NT2/D1 (cell line): ENCODE results near the gene ALG1.
"Not testable (repeated sequence)": the region's sequence is repeated elsewhere in the genome, so short reads cannot be mapped to it uniquely, and the experiment has no call there.

ENCODE experiments used
- DNase-seq: peaks from one replicate; pipeline ENCODE4 v3.0.0-alpha.2; 2011; ENCODE audit warnings: low read depth, low spot score
- H3K27me3 ChIP-seq: 2 replicates; pipeline ENCODE4 v1.6.0; 2011; ENCODE audit warnings: mild to moderate bottlenecking; ENCODE audit not compliant: insufficient read length, insufficient read depth
- H3K36me3 ChIP-seq: 2 replicates; pipeline ENCODE4 v1.6.1; 2011; ENCODE audit warnings: mild to moderate bottlenecking, low read length, mixed read lengths; ENCODE audit not compliant: insufficient read depth, insufficient read length
- H3K4me1 ChIP-seq: 2 replicates; pipeline ENCODE4 v1.5.1; 2011; ENCODE audit not compliant: insufficient read depth, insufficient read length
- H3K4me3 ChIP-seq: 2 replicates; pipeline ENCODE4 v1.5.1; 2011; ENCODE audit warnings: low read depth; ENCODE audit not compliant: insufficient read length
- H3K9ac ChIP-seq: 2 replicates; pipeline ENCODE4 v1.6.0; 2011; ENCODE audit warnings: low read depth; ENCODE audit not compliant: insufficient read length
- H3K9me3 ChIP-seq: 2 replicates; pipeline ENCODE4 v1.5.1; 2011; ENCODE audit warnings: mild to moderate bottlenecking, low read length; ENCODE audit not compliant: insufficient read depth
- SUZ12 ChIP-seq: IDR thresholded peaks from 2 replicates; pipeline ENCODE4 v1.6.1; 2011; ENCODE audit not compliant: insufficient read length, insufficient read depth; ENCODE audit errors: extremely low read depth
- YY1 ChIP-seq: IDR thresholded peaks from 2 replicates; pipeline ENCODE4 v1.6.1; 2011; ENCODE audit not compliant: insufficient read length, insufficient read depth
- ZNF274 ChIP-seq: IDR thresholded peaks from 2 replicates; pipeline ENCODE4 v1.6.1; 2011; ENCODE audit warnings: mild to moderate bottlenecking, low read depth, low read length

ALG1 gene

GRCh38 chr16:5070431-5071186 is 1.0 kb upstream of the ALG1 start:
- Histone ChIP-seq H3K9ac (no peak overlapping the region), H3K36me3 (peaks cover 26% of the 10 kb centered on the region), H3K9me3 (no peaks in the 10 kb centered on the region), H3K4me1 (peaks cover 4% of the 10 kb centered on the region), H3K27me3 (no peaks in the 10 kb centered on the region), H3K4me3 (no peak overlapping the region)
- no peak for DNase-seq
- no peak for TF ChIP-seq YY1
- no peak for TF ChIP-seq ZNF274
- no peak for TF ChIP-seq SUZ12

- Histone ChIP-seq H3K9ac (peak overlapping the region; percentile 93), H3K4me1 (no peaks in the 10 kb centered on the region), H3K4me3 (peak overlapping the region; percentile 91), H3K9me3 (no peaks in the 10 kb centered on the region), H3K36me3 (peaks cover 33% of the 10 kb centered on the region), H3K27me3 (no peaks in the 10 kb centered on the region)
- DNase-seq: no peak
- TF ChIP-seq YY1 (no peak), SUZ12 (no peak), ZNF274 (no peak)
Measured at GRCh38 chr16:5071341-5071680, 332 bp upstream of the ALG1 start.

DNA sequence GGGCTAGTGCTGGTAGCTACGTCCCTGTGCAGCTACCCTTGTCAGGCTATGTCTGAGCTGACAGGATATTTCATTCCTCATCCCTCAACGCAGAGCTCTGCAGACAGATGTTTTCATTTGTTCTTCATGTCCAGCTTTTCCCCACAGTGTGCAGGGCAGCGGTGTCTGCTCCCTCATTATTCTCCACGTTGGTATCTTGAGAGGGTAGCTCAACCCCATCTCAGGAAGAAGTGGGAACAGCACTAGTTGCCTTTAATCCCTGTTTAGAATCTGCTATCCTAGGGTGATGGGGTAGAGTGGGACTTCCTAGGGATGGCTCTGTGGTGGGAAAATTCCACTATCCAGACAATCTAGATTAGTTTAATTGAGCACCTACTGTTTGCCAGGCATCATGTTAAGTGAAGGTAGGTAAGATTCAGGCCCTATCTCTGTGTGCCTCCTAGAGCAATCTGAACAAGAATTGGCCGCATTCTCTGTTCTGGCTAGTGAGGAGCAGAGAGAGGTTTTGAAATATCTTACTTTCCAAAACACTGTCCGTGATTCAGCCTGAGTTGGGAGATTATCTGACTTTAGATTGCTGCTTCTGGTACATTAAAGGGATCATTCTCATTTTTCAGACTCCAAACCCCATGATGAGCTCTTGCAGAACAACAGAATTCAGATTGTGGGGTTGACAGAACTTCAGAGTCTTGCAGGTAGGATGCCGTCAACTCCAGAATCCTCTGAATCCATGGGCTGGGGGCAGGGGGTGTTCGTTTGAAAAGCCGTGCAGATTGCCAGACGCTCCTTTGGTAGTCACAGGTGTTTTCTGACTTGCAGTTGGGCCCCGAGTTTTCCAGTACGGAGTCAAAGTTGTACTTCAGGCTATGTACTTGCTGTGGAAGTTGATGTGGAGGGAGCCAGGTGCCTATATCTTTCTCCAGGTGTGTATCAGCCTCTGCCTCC is 963 bp downstream of the ALG1 start:
- no peak for DNase-seq
- H3K27me3 ChIP-seq: no peaks in the 10 kb centered on the region

DNA sequence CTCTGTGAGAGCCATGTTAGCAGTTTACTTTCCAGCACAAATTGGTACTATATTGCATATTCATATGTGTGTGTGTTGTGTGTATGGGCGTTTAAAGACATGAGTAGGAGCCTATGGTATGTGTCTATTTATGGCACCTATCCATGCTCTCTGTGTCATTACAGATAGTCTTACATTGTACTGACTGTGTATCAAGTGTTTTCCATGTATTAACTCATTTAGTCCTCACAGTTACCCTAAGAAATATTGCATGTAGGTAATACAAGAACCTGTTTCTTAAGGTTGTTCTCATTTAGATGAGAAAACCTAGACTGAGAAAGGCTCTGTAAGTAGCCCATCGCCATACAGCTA is 1.6 kb downstream of the ALG1 start:
- no peak overlapping the region for H3K4me3 ChIP-seq
- DNase-seq: no peak
- no peak overlapping the region for H3K9ac ChIP-seq
- no peak for TF ChIP-seq SUZ12
- TF ChIP-seq ZNF274: no peak
- no peak for TF ChIP-seq YY1
- H3K36me3 ChIP-seq: peaks cover 45% of the 10 kb centered on the region
- no peaks in the 10 kb centered on the region for H3K27me3 ChIP-seq
- H3K4me1 ChIP-seq: no peaks in the 10 kb centered on the region
- no peaks in the 10 kb centered on the region for H3K9me3 ChIP-seq

More for the DNA sequence above, 963 bp downstream of the ALG1 start:
- Histone ChIP-seq H3K4me1 (no peaks in the 10 kb centered on the region), H3K36me3 (peaks cover 42% of the 10 kb centered on the region), H3K4me3 (peak overlapping the region; percentile 91), H3K9ac (peak overlapping the region; percentile 93), H3K9me3 (no peaks in the 10 kb centered on the region)
- TF ChIP-seq SUZ12 (no peak), ZNF274 (no peak), YY1 (no peak)

DNA sequence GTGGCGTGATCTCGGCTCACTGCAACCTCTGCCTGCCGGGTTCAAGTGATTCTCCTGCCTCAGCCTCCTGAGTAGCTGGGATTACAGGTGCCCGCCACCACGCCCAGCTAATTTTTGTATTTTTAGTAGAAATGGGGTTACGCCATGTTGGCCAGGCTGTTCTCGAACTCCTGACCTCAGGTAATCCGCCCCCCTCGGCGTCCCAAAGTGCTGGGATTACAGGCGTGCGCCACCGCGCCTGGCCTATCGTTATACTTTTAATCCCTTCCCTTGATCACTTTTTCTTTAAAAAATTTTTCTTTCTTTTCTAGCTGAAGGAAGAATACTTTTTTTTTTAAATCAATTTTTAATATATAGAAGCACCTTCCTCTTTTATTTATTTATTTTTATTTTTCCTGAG is 2.1 kb downstream of the ALG1 start:
- not testable (repeated sequence) for H3K9me3 ChIP-seq, H3K27me3 ChIP-seq, H3K4me3 ChIP-seq, H3K9ac ChIP-seq, DNase-seq, H3K4me1 ChIP-seq
- H3K36me3 ChIP-seq: peaks cover 50% of the 10 kb centered on the region

DNA sequence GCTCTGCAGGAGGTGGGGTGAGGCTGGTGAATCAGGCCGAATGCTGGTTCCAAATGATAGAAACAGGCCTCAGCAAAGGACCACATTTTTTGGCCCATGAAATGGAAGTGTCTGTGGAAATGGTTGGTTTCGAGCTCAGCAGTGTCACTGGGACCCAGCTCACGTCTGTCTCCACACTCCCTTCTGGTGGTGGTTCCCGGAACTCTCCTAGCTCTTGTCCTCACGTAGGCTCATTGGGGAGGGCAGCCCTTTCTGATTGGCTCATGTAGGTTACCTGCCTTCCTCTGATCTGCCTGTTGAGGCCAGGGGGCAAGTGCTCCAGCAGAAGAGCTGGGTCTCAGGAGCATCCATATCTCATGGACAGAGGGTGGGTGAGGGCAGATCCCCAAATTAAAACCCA is 4.0 kb downstream of the ALG1 start:
- no peak for DNase-seq
- Histone ChIP-seq H3K36me3 (peaks cover 50% of the 10 kb centered on the region), H3K9me3 (no peaks in the 10 kb centered on the region), H3K4me1 (no peaks in the 10 kb centered on the region), H3K4me3 (no peak overlapping the region), H3K9ac (no peak overlapping the region), H3K27me3 (no peaks in the 10 kb centered on the region)
- no peak for TF ChIP-seq ZNF274
- no peak for TF ChIP-seq SUZ12
- TF ChIP-seq YY1: no peak

- H3K9me3 ChIP-seq: no peaks in the 10 kb centered on the region
- H3K4me1 ChIP-seq: no peaks in the 10 kb centered on the region
- H3K27me3 ChIP-seq: no peaks in the 10 kb centered on the region
- peaks cover 56% of the 10 kb centered on the region for H3K36me3 ChIP-seq
- no peak for TF ChIP-seq YY1
- DNase-seq: no peak
- no peak overlapping the region for H3K9ac ChIP-seq
- H3K4me3 ChIP-seq: no peak overlapping the region
Measured at GRCh38 chr16:5077304-5077703, 5.7 kb downstream of the ALG1 start.
